ENCODE data around the gene P2RX5.

Gene P2RX5

DNA sequence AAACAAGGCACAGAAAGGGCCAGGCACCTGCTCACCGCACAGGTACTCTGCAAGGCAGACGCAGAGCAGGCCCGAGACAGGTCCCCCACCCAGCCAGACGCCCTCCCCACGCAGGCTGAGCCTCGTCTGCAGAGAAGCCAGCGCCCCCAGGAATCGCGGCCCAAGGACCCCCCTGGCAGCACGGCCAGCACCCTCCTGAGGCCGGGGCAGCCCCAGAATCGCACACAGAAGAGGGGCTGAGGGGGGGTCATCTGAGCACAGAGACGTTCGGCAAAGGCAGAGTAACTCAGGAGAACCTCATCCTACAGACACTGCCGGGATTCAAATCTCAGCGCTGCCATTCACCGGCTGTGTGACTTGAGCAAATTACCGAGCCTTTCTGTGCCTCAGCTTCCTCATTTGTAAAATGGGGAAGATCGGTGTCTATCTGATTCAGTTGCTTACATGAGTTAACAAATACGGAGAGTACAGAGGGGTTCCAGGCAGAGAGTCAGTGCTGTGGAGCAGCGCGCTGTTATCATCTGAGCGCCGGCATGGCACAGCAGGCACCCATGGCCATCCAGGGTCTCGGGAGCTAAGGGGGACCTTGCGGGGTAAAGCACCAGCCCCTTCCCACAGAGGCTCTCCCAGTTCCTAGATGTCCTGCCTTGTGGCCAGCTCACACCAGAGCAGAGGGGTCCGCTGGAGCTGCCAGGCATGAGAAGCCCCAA, 17.0 kb downstream of the P2RX5 start:
- DNase-seq, result no peak

DNA sequence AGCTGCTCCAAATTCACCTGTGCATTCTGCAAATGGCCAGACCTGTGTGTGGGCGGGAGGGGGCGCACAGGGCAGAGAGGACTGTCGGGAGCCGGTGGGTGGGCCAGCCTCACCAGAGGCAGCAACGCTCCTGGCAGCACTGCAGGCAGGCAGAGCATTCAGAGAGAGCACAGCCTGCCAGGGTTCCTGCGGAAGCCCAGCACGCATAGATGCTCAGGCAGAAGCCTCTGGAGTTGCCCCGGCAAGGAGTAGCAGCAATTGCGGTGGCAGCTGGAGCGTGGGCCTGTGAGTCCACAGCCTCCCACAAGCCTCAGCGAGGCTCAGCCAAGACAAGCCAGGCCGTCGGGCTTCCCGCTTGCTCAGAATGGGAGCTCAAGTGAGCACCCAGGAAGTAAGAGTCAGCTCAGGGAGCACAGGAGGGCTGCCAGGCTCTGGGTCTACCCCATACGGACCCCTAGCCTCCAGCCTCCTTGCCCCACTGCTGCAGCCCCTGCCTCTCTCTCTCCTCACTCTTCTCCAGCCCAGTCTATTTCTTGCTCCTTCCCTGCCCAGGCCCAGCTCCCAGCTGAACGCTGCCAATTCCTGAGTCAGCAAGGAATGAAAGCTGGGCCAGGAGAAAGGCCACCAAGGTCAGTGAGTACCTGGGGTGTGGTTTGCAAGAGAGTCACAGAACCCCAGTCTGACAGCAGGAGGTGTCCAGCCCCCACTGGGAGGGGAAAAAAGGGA, 17.7 kb downstream of the P2RX5 start:
- DNase-seq, result no peak

DNA sequence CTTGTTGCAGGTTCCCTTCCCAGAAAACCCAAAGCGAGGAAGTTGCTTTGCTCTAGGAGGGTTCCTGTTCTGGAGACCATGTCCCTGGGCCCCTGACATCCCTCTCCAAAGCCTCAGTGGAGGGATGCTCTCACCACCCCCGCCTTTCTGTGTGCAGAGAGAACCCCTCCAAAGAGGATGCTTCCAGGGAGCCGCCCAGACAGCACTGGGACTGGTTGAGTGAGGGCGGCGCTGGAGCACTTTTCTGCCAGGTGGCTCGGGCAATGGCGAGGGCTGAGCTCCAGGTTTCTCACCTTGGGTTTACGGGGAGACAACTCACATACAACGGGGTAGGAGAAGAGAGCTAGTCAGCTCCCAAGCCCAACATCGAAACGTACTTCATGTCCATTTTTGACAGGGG, 20.1 kb downstream of the P2RX5 start:
- DNase-seq, result no peak

DNA sequence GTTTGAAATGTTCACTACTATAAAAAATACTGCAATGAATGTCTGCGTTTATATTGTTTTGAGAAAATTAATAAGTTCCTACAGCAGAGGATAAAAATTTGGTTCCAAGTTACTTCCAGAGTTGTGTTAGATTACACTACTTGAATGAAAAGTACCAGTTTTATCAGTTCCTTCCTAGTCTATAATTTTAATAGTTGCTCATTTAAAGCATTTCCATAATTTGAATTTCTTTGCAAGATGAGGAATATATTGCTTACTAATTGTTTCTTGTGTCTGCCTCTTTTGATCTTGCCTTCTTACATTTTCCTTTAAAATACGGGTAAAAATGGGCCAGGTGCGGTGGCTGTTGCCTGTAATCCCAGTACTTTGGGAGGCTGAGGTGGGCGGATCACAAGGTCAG, 23.4 kb downstream of the P2RX5 start:
- no peak for DNase-seq

DNA sequence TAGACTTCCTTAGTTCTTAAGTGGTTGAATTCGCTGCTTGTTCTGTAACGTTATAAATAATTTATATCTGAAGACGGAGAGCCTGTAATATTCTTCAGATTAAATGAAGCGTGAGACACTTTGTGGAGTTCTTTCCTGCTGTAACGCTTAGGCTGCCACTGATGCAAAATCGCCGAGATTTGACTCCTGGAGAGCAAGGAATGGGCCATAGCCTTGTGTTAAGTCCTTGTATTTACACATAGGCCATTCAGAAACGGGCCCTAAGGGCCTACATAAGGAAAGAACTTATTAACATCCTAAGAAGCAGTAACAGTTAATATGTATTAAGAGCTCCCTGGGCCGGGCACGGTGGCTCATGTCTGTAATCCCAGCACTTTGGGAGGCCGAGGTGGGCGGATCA, 26.4 kb downstream of the P2RX5 start:
- DNase-seq, result no peak

DNA sequence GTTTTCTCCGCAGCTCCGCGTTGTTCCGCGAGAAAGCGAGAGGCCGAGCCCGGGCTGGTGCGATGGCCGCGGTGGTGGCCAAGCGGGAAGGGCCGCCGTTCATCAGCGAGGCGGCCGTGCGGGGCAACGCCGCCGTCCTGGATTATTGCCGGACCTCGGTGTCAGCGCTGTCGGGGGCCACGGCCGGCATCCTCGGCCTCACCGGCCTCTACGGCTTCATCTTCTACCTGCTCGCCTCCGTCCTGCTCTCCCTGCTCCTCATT, 26.9 kb downstream of the P2RX5 start:
- DNase-seq, result no peak

DNA sequence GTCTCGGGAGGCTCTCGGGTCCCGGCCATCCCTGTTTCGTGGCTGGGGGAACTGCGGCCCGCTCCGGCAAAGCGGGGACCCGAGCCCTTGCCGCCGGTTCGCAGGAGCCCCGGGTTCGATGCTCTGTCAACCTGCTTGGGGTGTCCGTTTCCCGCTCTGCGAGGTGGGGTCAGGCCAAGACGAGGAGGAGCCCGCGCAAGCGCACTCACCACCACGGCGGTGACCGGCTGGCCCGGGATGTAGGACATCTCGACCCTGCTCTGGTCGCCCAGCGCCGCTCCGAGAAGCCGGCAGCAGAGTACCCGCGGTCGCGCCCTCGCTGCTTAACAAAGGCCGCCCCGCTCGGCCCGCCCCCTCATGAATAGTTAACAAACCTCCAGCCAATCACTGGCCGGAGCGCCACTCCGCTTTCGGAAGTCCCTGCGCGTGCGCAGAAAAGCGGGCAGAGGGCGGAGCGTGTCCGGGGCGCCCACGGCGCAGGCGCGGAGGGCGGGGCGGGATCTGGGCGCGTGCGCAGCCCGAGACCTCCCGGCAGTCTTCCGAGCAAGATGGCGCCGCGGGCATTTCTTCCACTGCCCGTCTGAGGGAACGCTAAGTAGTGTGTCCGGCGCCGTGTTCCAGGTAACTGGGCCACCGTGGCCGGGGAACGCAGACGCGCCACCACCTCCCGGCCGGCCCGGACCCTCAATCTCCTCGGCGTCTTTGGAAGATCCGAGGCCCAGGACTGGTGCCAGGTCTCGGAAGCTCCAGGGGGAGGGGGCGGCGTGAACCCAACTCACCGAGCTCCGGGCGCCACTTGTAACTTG, 27.5 kb downstream of the P2RX5 start, which contains the start of the genes EMC6 and TAX1BP3:
Gene EMC6, plus strand, starts transcription at position 534 of the 806 bp plus-strand sequence. CDS start 335 bp downstream, outside the sequence.
Gene TAX1BP3, minus strand, starts transcription at position 300 of the 806 bp plus-strand sequence. Its CDS starts 52 bp downstream, at position 248.
- DNase-seq, result peak; percentile 59

DNA sequence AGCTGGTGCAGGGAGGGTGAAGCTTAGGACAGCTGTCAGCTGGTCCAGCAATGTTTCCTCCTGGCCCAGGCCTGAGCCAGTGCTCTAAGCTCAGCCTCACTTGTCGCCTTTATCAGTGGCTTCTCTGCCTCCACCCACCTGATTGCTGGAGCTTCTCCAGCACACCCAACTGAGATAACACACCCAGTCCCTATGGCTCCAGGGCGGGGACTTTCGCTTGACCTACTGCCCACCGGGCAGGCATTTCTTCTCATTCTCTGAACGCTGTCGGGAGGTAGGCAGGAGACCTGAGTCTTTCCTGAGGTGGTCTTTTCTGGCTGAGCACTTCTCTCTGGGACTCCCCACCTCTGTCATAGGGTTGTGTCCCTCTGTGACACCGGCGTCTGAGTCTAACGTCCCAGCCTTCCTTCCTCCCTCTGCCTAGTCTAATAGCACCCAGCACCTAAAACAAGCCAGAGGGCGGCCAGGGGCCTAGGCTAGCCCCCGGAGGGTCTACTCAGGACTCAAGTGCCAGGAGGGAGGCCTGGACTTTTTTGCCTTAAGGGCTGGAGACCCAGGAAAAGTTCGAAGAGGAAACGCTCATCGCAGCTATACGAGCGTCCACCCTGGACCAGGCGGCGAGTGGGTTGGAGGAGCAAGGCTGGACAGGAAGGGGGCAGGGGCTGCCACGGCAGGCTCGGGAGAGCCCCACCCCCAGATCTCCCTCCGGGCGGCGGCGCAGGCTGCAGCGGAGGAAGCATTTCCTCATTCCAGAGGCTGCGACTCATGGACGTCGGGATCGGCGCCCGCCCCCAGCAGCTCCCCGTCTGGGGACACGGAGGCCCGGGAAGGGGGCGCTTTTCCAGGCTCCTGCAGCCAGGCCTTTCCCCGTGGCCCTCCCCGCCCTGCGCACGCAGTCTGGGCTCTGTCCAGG, 28.3 kb downstream of the P2RX5 start:
- no peak for DNase-seq

DNA sequence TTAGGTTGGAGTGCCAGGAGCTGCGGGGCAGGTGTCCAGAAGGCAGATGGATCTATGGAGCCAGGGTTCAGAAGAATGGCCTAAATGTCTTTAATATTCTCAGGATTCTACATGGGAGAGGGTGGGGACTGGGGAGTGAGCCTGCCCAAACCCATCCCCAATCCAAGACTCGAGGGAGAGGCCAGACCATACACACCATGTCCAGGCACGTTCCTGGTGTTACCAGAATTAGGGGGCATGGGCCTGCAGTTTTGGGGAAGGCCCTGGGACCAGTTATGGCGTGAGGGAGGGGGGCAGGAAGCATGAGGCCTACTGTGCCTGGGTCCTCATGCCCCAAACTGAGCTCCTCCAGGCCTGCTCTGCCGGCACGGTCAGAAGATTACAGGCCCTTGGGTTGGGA, 29.4 kb downstream of the P2RX5 start:
- DNase-seq, result no peak

DNA sequence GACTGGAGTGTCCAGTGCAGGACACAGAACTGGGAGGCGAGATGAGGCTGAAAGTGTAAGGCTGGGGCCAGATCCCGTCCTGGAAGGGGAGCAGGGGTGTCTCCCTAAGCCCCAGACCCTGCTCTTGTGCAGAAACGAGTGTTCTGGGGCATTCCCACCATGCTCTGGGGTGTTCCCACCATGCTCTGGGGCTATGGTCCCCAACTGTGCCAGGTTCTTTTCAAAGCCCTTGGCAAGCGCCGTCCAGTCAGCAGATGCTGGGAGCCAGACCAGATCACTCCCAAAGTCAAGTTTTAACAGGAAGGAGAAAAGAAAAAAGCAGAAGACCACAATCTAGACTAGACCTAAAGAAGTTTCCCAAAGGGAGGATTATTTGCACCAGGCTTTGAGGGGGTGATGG, 30.1 kb downstream of the P2RX5 start:
- DNase-seq, result no peak

DNA sequence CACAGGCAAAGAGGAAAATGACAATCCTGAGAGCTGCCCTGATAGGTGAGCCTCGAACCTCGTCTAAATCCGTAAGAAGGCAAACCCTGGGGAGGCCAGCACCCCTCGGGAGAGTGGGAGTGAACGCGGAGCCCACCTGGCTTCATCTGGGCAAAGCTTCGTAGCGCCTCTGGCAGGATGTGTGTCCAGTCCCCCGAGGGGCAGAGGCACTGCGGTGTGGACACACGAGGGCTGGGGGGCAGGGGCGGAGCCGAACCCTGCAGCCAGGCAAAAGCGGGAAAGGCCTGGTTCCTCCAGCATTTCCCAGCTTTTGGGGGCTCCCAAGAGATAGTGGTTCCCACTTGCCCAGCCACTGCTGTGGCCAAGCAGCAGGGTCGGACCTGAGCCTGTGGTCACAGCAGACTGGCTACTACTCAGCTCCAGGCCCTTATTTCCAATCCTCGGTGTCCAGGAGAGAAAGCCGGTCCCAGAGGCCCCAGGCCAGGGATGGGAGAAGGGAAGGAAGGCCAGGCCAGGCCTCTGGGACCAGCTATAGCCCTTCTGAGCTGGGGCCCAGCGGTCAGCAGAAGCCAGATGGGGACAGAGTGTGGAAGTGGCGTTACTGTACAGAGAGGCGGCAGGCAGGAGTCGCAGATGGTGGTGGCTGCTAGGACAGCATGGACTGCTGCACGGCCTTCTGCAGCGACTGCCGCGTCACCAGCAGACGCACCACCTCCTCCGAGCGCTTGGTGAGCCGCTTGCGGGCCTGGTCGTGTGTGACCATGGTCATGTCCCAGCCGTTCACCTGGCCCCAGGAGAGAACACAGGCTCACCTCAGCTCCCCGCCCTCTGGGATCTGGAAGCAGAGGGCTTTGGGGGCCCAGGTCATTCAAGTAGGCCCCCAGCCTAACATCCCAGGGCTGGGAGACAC, 32.6 kb downstream of the P2RX5 start:
- DNase-seq, result no peak

DNA sequence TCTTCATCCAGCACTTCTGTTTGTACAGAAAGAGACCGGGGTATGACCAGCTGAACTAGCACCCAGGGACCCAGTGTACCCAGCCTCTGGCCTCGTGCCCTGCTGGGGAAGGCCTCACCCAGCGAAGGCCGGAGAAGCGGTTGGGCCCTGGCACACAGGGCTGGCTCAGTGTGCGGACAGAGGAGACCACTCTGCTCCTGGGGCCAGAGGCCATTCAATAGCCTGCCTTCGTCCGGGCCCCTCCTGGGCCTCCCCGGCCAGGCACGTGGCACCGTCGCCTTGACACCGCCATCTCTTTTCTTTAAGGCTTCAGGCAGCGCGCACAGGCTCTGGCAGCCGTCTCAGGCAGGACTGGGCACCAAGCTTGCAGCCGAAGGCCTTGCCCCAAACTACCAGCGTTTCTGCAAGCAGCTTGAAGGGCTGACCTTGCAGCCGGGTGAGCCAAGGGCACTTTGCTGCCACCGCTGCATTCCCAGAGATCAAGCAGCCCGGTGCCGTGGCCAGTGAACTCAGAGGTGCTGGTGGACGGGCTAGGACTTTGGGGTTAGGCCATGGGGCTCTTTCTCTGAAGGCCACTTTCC, 35.6 kb downstream of the P2RX5 start:
- DNase-seq, result no peak

DNA sequence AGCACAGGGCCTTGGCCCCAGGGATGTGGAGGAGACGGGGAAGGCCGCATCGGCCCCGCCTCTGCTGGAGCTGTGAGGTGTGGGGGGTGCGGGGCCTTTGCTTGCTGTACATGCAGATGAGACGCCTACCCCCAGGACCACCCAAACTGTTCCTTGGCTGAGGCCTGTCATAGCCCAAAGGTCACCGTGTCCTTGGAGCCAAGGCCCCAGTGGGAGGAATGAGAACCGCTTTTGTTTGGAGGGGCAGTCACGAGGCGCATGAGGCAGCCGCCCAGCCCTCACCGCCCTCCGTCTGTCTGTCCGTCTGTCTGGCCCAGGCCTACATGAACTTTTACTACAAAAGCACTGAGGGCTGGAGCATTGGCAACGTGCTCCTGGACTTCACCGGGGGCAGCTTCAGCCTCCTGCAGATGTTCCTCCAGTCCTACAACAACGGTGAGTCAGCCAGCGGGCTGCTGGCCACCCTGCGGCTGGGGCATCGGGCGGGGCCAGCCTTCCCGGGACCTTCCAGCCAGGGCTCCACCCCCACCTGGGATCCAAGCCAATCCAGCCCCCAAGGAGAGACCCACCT, 36.3 kb downstream of the P2RX5 start:
- no peak for DNase-seq

DNA sequence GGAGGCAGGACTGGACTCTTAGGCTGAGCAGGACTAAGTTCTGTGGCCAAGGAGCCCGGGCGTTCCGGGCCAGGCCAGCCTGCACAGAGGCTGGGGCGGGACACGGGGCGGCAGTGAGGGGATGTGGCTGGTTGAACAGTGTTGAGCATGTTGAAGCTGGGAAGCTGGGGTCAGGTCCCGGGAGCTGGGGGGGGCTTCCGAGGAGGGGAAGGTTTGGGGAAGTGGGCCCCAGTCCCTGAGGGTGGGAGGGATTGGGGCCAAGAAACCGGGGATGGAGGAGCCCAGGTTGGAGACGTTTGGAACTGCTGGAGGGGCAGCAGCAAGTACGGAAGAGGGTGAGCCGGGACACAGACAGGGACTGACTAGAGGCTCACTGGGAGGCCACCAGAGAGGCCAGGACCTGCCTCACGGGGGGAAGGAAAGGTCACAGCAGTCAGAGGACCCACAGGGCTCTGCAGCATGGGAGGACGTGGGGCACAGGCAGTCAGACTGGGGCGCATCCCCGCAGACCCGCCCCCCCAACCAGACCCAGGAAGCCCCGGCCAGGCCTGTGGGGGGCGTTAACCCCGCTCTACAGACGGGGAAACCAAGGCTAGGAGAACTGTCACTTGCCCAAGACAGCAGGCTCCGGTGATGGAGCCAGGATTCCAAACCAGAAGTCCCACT, 37.0 kb downstream of the P2RX5 start:
- DNase-seq, result no peak

DNA sequence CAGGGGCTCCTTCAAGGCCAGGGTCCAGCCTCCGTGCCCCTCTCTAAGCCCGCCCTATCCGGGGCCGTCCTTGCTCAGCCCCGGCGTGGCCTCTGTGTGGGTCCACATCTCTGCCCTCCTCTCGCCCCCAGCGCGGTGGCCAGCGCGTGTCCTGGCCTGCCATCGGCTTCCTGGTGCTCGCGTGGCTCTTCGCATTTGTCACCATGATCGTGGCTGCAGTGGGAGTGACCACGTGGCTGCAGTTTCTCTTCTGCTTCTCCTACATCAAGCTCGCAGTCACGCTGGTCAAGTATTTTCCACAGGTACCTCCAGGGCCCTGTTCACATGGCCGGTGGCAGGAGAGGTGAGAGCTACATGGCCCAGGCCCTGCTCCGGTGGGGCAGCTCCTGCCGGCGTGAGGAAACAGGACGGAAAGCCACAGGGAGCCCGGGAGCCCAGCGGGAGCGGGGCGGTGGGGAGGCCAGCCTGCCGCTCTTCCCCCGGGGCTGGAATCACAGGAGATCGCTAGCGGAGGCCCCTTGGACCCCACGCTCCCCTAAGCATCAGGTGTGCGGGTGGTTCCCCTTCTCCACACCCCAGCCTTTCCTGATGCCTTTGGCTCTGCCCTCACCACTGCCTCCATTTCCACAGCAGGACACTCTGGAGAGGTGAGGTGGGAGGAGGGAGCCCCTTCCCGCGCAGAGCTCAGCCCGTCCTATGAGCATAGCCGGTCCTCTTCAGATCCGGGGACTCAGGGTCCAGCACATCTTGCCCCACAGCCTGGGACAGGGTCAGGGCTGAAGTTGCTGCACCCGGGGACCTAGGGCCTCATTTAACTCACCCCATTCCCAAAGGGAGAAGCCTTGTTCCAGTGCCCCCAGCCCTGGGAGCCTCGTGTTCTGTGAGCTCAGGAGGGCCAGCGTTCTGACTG, 37.8 kb downstream of the P2RX5 start:
- no peak for DNase-seq

DNA sequence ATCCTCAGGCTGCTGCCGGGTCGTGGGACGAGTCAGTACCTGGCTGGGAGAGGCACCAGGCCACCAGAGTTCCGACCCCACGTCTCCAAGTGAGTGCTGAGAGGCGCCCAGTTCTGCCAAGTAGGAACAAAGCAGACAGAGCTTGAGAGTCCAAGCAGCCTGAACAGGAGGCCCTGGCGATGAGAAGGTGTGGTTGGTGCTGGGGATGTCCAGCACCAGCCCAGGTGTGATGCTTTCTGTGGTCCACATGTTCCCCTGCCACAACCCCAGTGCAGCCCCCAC, 38.4 kb downstream of the P2RX5 start:
- no peak for DNase-seq

DNA sequence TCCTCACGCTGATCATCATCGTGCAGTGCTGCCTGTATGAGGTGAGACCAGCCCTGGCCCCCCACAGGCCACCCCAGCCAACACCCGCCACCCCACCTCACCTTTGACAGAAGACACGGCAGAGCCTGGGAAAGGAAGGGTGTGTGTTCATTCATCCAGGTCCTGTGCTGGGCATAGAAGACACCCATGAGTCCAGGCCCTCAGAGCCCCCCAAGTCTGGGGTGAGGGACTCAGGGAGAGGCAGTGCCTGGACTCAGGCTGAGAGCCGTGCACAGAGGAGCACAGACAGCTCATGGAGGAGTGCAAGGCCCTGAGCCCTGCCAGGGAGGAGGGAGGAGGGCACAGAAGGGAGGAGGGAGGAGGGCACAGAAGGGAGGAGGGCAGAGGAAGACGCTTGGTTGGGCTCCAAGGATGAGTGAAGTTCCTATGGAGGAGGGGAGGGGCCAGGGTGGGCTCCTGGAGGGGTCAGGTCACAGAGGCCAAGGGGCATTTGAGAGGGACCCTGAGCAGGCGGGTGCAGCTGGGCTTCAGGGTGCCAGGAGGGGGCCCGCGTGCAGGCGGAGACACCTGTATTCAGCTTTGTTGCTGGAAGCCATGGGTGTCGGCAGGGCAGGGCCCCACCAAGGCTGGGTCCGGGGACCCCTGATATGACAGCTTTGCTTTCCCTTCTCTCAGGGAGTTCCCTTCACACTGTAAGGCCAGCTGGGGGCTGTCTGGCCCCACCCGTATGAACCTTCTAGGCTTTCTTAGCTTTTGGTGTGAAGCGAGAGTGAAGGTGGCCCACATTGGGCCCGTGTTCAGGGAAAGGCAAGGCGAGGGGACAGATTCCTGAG, 39.0 kb downstream of the P2RX5 start:
- no peak for DNase-seq

DNA sequence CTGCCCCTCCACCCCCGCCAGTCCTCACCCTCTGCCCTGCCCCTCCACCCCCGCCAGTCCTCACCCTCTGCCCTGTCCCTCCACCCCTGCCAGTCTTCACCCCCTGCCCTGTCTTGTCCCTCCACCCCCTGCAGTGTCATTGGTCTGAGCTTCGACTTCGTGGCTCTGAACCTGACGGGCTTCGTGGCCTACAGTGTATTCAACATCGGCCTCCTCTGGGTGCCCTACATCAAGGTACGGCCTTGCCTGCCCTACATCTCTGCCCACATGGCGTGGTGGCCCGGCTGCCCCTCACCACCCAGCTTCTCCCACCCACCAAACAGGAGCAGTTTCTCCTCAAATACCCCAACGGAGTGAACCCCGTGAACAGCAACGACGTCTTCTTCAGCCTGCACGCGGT, 39.6 kb downstream of the P2RX5 start:
- DNase-seq, result no peak

DNA sequence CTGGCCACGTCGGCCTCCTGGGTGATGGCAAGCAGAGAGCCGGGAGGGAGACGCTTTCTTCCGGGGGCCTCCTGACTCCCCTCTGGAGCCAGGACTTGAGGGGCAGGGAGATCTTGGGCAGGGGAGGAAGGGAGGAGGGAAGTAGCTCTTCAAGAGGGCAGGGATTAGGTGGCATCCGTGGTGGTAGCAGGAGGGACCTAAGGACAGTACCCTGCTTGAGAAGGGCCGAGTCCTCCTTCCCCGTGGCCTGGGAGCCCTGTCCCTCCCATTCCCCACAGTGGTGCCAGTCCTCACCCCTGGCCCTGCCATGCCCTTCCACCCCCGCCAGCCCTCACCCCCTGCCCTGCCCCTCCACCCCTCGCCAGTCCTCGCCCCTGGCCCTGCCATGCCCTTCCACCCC, 40.2 kb downstream of the P2RX5 start:
- DNase-seq, result no peak

Measured in SIG-M5 (cell line).